Tibial nerve (tissue), 3 donors: ENCODE results near the gene GRK1.

ENCODE experiments used
- POLR2A ChIP-seq, 2 donors: fragments of 450-650 bp; IDR thresholded peaks; one replicate each; pipeline ENCODE4 v1.6.1; 2017; ENCODE audit warnings: antibody characterized with exemption in 2 of 2, mild to moderate bottlenecking in 2 of 2, moderate library complexity in 2 of 2
- TF ChIP-seq, protein P1 (sequence below), 5 experiments: fragments of 200-600 bp in 3 of 5; fragments of 450-650 bp in 2 of 5; sonication (generic) in 3 of 5; IDR thresholded peaks; one replicate each; pipeline ENCODE4 v1.5.1; 2016 to 2019; ENCODE audit warnings: antibody characterized with exemption in 5 of 5, mild to moderate bottlenecking in 3 of 5, moderate library complexity in 2 of 5

DNA sequence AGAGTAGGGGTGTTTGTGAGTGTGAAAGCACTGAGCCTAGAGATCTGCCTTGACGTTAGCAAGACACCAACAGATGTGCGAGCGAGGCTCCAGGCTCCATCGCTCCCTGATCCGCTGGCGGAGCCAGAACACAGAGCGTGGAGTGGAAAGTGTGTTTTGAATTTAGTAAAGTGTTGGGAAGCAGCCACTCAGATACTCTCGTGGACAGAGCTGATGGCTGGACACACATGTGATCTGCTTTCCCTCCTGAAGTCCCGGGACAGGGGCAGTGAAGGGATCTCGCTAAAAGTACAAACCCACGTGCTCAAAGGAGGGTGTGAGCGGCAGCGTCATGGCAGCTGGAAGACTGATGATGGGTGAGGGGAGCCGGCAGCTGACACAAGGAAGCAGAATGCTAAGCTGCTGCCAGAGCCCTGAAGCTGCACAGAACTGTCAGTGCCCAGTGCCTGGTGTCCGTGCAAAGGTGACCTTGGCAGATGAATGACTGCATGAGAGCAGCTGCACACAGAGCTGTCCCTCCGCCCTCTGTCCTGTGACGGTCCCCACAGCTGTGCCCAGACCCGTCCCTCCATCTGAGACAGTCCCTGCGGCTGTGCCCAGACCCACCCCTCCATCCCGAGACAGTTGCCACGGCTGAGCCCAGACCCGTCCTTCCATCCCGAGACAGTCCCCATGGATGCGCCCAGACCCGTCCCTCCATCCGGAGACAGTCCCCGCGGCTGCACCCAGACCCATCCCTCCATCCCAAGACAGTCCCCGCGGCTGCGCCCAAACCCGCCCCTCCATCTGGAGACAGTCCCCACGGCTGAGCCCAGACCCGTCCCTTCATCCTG, 62.4 kb downstream of the GRK1 start:
- TF ChIP-seq POLR2A (IDR thresholded peaks at IDR 0.05), result no peak
- TF ChIP-seq, protein P1, sequence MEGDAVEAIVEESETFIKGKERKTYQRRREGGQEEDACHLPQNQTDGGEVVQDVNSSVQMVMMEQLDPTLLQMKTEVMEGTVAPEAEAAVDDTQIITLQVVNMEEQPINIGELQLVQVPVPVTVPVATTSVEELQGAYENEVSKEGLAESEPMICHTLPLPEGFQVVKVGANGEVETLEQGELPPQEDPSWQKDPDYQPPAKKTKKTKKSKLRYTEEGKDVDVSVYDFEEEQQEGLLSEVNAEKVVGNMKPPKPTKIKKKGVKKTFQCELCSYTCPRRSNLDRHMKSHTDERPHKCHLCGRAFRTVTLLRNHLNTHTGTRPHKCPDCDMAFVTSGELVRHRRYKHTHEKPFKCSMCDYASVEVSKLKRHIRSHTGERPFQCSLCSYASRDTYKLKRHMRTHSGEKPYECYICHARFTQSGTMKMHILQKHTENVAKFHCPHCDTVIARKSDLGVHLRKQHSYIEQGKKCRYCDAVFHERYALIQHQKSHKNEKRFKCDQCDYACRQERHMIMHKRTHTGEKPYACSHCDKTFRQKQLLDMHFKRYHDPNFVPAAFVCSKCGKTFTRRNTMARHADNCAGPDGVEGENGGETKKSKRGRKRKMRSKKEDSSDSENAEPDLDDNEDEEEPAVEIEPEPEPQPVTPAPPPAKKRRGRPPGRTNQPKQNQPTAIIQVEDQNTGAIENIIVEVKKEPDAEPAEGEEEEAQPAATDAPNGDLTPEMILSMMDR (IDR thresholded peaks at IDR 0.05), result no peak
